K562 (cell line): ENCODE data around the gene MYOM1. TPM values are rescaled to one million over a fixed set of nuclear protein-coding genes. Genes with fewer than 3 reads are reported as not detected.

Source experiments
- ATAC-seq: fragments of 200-7000 bp; cut with Tn5 transposase; 3 replicates; pipeline ENCODE4 v1.9.1; 2020; ENCODE audit warnings: moderate library complexity
- BruUV-seq: library from RNA; stranded (reverse); fragments of 400-500 nt; replicated peaks from 2 replicates; lab custom pipeline; 2021; lab: Mats Ljungman, UMichigan
- CTCF ChIA-PET: fragments of 300-600 bp; formaldehyde crosslinking; extraction: SDS; loops from one replicate; lab custom pipeline; 2021; ENCODE audit warnings: low intra/inter-chr PET ratio; lab: Yijun Ruan, JAX
- POLR2A ChIA-PET: fragments of 300-600, 350-650 bp; sonication (Branson Sonifier 250); formaldehyde crosslinking; extraction: SDS; loops from one replicate; lab custom pipeline; 2021; ENCODE audit warnings: antibody characterized with exemption, inconsistent platforms; lab: Yijun Ruan, JAX
- DNase-seq, 4 experiments: peaks; one replicate each; pipeline versions ENCODE4 v3.0.0 to v3.0.0-alpha.2; 2011 to 2018; ENCODE audit warnings: low spot score in 3 of 4, mixed read lengths in 3 of 4; ENCODE audit errors: extremely low read depth in 1 of 4
- FAIRE-seq: peaks from 2 replicates; lab custom pipeline; 2011; peaks lifted over from hg19 to GRCh38; lab: Jason Lieb, UNC
- H2AFZ ChIP-seq: 2 replicates; pipeline ENCODE4 v1.6.0; 2011; ENCODE audit warnings: low read depth, low read length, control low read depth, inconsistent platforms
- H3K27ac ChIP-seq: fragments of 200-600 bp; 3 replicates; pipeline ENCODE4 v1.8.0; 2011; ENCODE audit warnings: low read depth, mild to moderate bottlenecking, control low read depth, inconsistent platforms, low read length, moderate library complexity, mixed read lengths; ENCODE audit errors: extremely low read depth
- H3K27me3 ChIP-seq, 2 experiments: fragments of 300-600 bp in 1 of 2; 2 replicates in 1 of 2; 3 replicates in 1 of 2; pipeline versions ENCODE4 v1.6.0 to v1.8.0; 2011; ENCODE audit warnings: inconsistent platforms in 2 of 2, low read length in 2 of 2, mild to moderate bottlenecking in 1 of 2, mixed read lengths in 1 of 2, moderate library complexity in 1 of 2; ENCODE audit not compliant: control insufficient read depth in 2 of 2, insufficient read depth in 2 of 2
- H3K36me3 ChIP-seq: fragments of 300-600 bp; 3 replicates; pipeline ENCODE4 v1.8.0; 2011; ENCODE audit warnings: mild to moderate bottlenecking, low read length, inconsistent platforms; ENCODE audit not compliant: control insufficient read depth, insufficient read depth
- H3K4me1 ChIP-seq, 2 experiments: fragments of 200-600 bp in 1 of 2; replicated peaks in 1 of 2; 2 replicates in 1 of 2; 3 replicates in 1 of 2; pipeline versions ENCODE4 v1.5.1 to v1.8.0; 2011; ENCODE audit warnings: inconsistent platforms in 2 of 2, low read length in 2 of 2, mild to moderate bottlenecking in 1 of 2, mixed read lengths in 1 of 2, moderate library complexity in 1 of 2; ENCODE audit not compliant: control insufficient read depth in 2 of 2, insufficient read depth in 2 of 2
- H3K4me2 ChIP-seq: 2 replicates; pipeline ENCODE4 v1.6.1; 2011; ENCODE audit warnings: low read length, control low read depth, inconsistent platforms, mixed read lengths; ENCODE audit not compliant: insufficient read depth
- H3K4me3 ChIP-seq: fragments of 200-600 bp; sonication (generic), shearing (Covaris generic); 2 replicates; pipeline ENCODE4 v1.5.1; 2016; ENCODE audit warnings: control low read depth, inconsistent platforms
- H3K79me2 ChIP-seq: fragments of 200-600 bp; 3 replicates; pipeline ENCODE4 v1.8.0; 2011; ENCODE audit warnings: low read length, inconsistent platforms; ENCODE audit not compliant: control insufficient read depth, insufficient read depth
- H3K9ac ChIP-seq, 2 experiments: 2 replicates each; pipeline versions ENCODE4 v1.6.0 to v1.6.1; 2011; ENCODE audit warnings: low read depth in 2 of 2, low read length in 2 of 2, control low read depth in 1 of 2, inconsistent platforms in 1 of 2, mild to moderate bottlenecking in 1 of 2, mixed read lengths in 1 of 2; ENCODE audit not compliant: insufficient read depth in 1 of 2
- H3K9me1 ChIP-seq: one replicate; pipeline ENCODE4 v1.6.0; 2011; ENCODE audit warnings: inconsistent platforms, mild to moderate bottlenecking, low read length, moderate library complexity; ENCODE audit not compliant: control insufficient read depth, insufficient read depth
- H3K9me3 ChIP-seq: replicated peaks from 2 replicates; pipeline ENCODE4 v1.5.1; 2011; ENCODE audit warnings: low read depth, low read length, inconsistent platforms; ENCODE audit not compliant: control insufficient read depth, insufficient read depth
- H4K20me1 ChIP-seq: replicated peaks from 2 replicates; pipeline ENCODE4 v1.6.1; 2011; ENCODE audit warnings: low read length, inconsistent platforms, mixed read lengths; ENCODE audit not compliant: control insufficient read depth, insufficient read depth
- CC2D1A ChIP-seq: fragments of 450-650 bp; IDR thresholded peaks from 2 replicates; pipeline ENCODE4 v1.6.1; 2017; ENCODE audit warnings: mild to moderate bottlenecking
- CREB3L1 ChIP-seq: fragments of 450-650 bp; IDR thresholded peaks from 2 replicates; pipeline ENCODE4 v1.6.1; 2014; ENCODE audit warnings: low read depth, mild to moderate bottlenecking, moderate library complexity, borderline replicate concordance
- ERF ChIP-seq: fragments of 450-650 bp; formaldehyde crosslinking; IDR thresholded peaks from 2 replicates; pipeline ENCODE4 v1.4.0; 2020; ENCODE audit warnings: mild to moderate bottlenecking, mixed read lengths
- FOXP1 ChIP-seq: sonication (generic); formaldehyde crosslinking; IDR thresholded peaks from 2 replicates; pipeline ENCODE4 v1.8.0; 2022; ENCODE audit warnings: mild to moderate bottlenecking, missing genetic modification reagents
- NFE2 ChIP-seq: IDR thresholded peaks from 2 replicates; pipeline ENCODE4 v1.6.1; 2014; ENCODE audit warnings: antibody characterized with exemption, low read depth
- TEAD4 ChIP-seq, 2 experiments: sonication (generic) in 1 of 2; formaldehyde crosslinking in 1 of 2; IDR thresholded peaks; 2 replicates each; pipeline versions ENCODE4 v1.6.1 to v1.8.0; 2012 to 2022; ENCODE audit warnings: borderline replicate concordance in 1 of 2, inconsistent platforms in 1 of 2, low read length in 1 of 2, mild to moderate bottlenecking in 1 of 2, missing genetic modification reagents in 1 of 2
- ZC3H11A ChIP-seq: IDR thresholded peaks from 2 replicates; pipeline ENCODE4 v1.6.1; 2012; ENCODE audit warnings: low read depth, low read length, improper control_type of control experiment
- ZNF436 ChIP-seq: fragments of 250-450, 450-650 bp; sonication (Bioruptor Pico); formaldehyde crosslinking; IDR thresholded peaks from 2 replicates; pipeline ENCODE4 v1.7.0; 2020; ENCODE audit warnings: mild to moderate bottlenecking
- ZNF589 ChIP-seq: fragments of 200-800 bp; sonication (Bioruptor generic); IDR thresholded peaks from 2 replicates; pipeline ENCODE4 v1.6.1; 2016; ENCODE audit warnings: low read depth, missing genetic modification characterization, missing compliant biosample characterization
- ZNF830 ChIP-seq: fragments of 250-450 bp; sonication (Bioruptor Pico); IDR thresholded peaks from 2 replicates; pipeline ENCODE4 v1.5.0; 2021; ENCODE audit warnings: mild to moderate bottlenecking
- WGBS: fragments of 100-300 bp; shearing (Covaris generic); methylation state at CpG from one replicate; pipeline ENCODE4 v1.1.6; 2016; ENCODE audit warnings: low coverage, mixed read lengths; ENCODE audit not compliant: insufficient coverage; ENCODE audit errors: missing lambda C conversion rate; 5-methylcytosine and 5-hydroxymethylcytosine counted together
- in situ Hi-C: fragments of 300-500 bp; cut with MboI; formaldehyde crosslinking; loops from 4 replicates; pipeline ENCODE4 v1.15.0; 2018; ENCODE audit warnings: inconsistent platforms, mixed read lengths
- intact Hi-C: fragments of 100-400 bp; cut with micrococcal nuclease; formaldehyde crosslinking; loops from 2 replicates; pipeline ENCODE4 v1.14.2; 2022
- polyA plus RNA-seq, 8 experiments: library from polyadenylated mRNA; depleted of rRNA in 4 of 8; stranded (reverse) in 5 of 8; unstranded in 3 of 8; fragments of >200 nt; fragmentation: Nextera tagmentation in 2 of 8; fragmentation: Illumina TruSeq in 1 of 8; extraction: Ambion mirVana in 2 of 8; extraction: Trizol in 1 of 8; gene quantifications; 2 replicates each; pipeline versions ENCODE4 v1.2.1 to v1.2.3, GENCODE V29; 2011 to 2014; ENCODE audit warnings: inconsistent platforms in 1 of 8, missing spikeins in 1 of 8
- total RNA-seq, 7 experiments: library from RNA; depleted of rRNA in 6 of 7; stranded (reverse); fragments of >200 nt in 6 of 7; fragmentation: Illumina TruSeq in 2 of 7; extraction: Trizol in 2 of 7; gene quantifications; 2 replicates each; pipeline versions ENCODE4 v1.2.1 to v1.2.3, GENCODE V29; 2011 to 2021; ENCODE audit warnings: low replicate concordance in 1 of 7
- TF ChIP-seq, protein P1 (sequence below): sonication (generic); formaldehyde crosslinking; IDR thresholded peaks from 2 replicates; pipeline ENCODE4 v1.8.0; 2022; ENCODE audit warnings: missing genetic modification reagents, mild to moderate bottlenecking, borderline replicate concordance

MYOM1 gene
- total and polyA plus RNA-seq, 9 of the 15 experiments (the other 6 are each of a cell fraction or from before 2014, with no cell fraction given): 0.01 to 0.62 (median 0.25) TPM

DNA sequence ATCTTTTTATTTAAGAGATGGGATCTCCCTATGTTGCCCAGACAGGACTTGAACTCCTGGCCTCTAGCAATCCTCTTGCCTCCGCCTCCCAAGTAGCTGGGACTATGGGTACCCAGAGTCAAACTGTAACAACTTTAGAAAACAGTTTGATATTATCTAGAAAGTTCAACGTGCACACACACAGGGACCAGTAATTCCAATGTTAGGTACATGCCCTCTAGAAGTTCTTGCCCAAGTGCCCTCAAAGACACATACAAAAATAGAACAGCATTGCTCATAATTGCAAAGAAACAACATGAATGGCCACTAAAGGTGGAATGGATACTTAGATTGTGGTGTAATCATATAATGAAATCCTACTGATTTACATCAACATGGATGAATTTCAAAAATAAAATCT lies 194.2 kb downstream of the MYOM1 start:
- DNase-seq (no peak), ATAC-seq (no peak), FAIRE-seq (no peak)
- Histone ChIP-seq H3K27ac (no peak overlapping the region), H3K4me1 (peaks cover 3 to 14% of the 10 kb centered on the region in 2 experiments; a peak in 3 of 5 replicates), H3K9me1 (no peaks in the 10 kb centered on the region), H3K36me3 (no peaks in the 10 kb centered on the region), H3K27me3 (no peaks in the 10 kb centered on the region), H3K9me3 (no peaks in the 10 kb centered on the region), H4K20me1 (no peaks in the 10 kb centered on the region), H3K79me2 (no peaks in the 10 kb centered on the region), H3K9ac (no peak overlapping the region), H3K4me2 (no peak overlapping the region), H3K4me3 (no peak overlapping the region), H2AFZ (no peak overlapping the region)
- TF ChIP-seq FOXP1 (CRISPR knock-in tag) (no peak), TEAD4 (IDR thresholded peaks at IDR 0.05; ENCODE audit: low read length) (no peak), TEAD4 (CRISPR knock-in tag; IDR thresholded peaks at IDR 0.05; ENCODE audit: borderline replicate concordance) (no peak), NFE2 (no peak), ZNF589 (CRISPR knock-in tag) (no peak), CREB3L1 (no peak), ERF (no peak), CC2D1A (no peak), ZNF436 (CRISPR knock-in tag) (no peak), ZC3H11A (no peak), ZNF830 (CRISPR knock-in tag) (no peak)
- TF ChIP-seq, protein P1, sequence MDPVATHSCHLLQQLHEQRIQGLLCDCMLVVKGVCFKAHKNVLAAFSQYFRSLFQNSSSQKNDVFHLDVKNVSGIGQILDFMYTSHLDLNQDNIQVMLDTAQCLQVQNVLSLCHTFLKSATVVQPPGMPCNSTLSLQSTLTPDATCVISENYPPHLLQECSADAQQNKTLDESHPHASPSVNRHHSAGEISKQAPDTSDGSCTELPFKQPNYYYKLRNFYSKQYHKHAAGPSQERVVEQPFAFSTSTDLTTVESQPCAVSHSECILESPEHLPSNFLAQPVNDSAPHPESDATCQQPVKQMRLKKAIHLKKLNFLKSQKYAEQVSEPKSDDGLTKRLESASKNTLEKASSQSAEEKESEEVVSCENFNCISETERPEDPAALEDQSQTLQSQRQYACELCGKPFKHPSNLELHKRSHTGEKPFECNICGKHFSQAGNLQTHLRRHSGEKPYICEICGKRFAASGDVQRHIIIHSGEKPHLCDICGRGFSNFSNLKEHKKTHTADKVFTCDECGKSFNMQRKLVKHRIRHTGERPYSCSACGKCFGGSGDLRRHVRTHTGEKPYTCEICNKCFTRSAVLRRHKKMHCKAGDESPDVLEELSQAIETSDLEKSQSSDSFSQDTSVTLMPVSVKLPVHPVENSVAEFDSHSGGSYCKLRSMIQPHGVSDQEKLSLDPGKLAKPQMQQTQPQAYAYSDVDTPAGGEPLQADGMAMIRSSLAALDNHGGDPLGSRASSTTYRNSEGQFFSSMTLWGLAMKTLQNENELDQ (CRISPR knock-in tag): no peak
- POLR2A ChIA-PET: interaction anchor here (0.6 kb wide), 1 partner anchor 153 kb away, joined by 3 read pairs; no protein-coding TSS in a partner anchor
- intact Hi-C loops (no loop called here), in situ Hi-C loops (no loop called here)
- 39% methylated on average over 2 of the region's 2 CpGs for WGBS
- BruUV-seq: no TSS peak
- CTCF ChIA-PET: no interaction called here
